GM12873 (cell line): ENCODE data around the gene ISG20L2.

Experiments used
- TF ChIP-seq, protein P1 (sequence below): IDR thresholded peaks from 2 replicates; pipeline ENCODE4 v1.5.1; 2012; ENCODE audit warnings: low read depth, mild to moderate bottlenecking, moderate library complexity, low read length, control low read depth; ENCODE audit not compliant: insufficient read depth; ENCODE audit errors: missing control alignments

Gene ISG20L2

DNA sequence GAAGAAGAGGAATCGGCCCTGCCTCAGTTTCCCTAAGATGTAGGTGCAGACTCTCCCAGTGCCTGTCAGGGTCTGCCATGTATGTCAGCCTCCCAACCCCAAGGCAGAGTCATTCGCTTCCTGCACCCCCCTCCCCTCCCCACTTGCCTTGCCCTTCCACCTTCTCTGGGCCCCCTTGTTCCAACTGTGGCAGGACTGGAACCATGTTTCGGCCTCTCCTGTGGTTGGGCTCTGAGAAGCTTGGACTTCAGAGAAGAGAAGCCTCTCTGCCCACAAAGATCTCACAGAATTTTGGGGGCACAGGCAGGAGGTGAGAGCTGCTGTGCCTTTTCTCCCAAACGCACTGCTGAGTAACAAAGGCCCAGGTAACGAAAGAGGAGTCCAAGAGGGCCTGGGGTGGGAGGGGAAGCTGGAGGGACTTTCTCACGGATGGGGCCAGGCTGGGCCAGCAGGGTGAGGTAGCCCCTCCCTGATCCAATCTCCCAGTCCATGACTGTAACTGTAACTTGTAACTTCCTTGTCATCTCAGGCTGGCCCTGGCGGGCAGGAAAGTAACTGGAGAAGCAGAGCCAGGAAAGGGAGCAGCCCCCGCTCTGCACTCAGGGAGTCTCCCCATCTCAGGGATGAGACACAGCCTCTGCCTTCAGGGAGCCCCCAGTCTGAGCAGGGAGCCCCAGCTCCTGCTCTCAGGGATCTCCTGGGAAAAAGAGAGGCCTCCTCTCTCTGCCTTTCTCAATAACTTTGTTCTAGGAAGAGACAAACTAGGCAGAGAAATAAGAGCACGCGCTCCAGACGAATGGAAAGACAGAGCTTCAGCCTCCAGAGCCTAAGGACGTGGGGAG is 34.5 kb downstream of the ISG20L2 start:
- TF ChIP-seq, protein P1, sequence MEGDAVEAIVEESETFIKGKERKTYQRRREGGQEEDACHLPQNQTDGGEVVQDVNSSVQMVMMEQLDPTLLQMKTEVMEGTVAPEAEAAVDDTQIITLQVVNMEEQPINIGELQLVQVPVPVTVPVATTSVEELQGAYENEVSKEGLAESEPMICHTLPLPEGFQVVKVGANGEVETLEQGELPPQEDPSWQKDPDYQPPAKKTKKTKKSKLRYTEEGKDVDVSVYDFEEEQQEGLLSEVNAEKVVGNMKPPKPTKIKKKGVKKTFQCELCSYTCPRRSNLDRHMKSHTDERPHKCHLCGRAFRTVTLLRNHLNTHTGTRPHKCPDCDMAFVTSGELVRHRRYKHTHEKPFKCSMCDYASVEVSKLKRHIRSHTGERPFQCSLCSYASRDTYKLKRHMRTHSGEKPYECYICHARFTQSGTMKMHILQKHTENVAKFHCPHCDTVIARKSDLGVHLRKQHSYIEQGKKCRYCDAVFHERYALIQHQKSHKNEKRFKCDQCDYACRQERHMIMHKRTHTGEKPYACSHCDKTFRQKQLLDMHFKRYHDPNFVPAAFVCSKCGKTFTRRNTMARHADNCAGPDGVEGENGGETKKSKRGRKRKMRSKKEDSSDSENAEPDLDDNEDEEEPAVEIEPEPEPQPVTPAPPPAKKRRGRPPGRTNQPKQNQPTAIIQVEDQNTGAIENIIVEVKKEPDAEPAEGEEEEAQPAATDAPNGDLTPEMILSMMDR: no peak

DNA sequence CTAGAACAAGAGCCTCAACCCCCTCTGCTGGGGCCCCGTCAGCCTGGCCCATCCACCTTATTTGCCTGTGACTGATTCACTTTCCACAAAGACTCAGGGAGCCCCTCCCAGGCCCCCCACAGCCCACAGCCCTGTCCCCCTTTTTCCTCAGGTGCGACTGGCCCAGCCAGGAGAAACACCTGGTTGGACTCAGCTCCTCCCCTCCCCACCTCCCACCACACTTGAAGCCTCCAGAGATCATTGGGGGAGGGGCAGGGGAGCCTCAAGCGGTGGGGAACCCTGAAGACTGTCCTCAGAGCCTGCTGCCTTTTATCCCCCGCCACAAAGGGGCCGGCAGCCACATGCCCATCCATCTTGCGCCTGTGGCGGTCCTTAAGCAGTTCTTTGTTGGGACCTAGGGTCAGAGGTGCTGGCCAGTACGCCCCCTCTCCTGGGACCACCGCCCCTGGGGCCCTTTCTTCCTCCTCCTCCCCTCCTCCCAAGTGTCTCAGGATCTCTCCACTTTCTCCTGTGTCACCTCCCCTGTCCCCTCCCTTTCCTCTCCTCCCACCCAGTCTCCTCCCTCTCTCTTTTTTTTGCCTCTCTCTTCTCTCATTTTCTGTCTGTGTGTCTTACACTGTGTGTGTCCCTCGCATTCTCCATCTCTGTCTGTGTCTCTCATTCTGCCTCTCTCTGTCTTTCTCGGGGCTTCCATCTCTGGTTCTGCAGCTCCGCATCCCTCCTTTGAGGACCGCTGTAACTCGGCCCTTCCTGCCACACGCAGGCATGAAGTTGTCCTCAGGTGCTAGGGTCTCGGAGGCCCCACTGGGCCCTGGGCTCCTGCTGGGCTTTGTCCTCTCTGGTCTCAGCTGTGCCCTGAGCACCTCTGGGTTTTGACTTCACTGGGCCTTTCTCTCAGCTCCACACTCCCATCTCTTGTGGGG is 35.4 kb downstream of the ISG20L2 start:
- TF ChIP-seq, protein P1: no peak

DNA sequence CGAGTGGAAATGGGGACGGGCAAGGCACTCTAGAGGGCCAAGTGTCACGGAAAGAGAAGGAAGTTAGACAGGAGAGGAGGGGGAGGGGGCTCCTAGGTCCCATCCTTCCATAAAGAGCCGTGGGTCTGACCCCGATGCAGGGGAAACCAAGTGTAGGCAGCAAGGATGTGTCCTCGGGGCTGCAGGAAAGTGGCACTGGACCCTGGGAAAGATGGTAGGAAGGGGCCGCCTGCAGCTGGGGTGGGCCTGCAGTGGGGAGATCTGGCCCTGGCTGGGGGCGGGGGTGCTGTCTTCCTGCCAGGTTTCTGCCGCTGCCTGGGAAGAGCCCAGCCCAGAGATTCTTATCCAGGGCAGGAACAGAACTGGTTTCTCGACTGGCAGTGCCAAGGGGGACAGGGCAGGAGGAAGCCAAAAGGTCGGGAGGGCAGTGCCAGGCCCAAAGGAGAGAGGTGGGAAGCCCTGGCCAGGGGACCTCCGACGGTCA is 36.1 kb downstream of the ISG20L2 start:
- TF ChIP-seq, protein P1: no peak

DNA sequence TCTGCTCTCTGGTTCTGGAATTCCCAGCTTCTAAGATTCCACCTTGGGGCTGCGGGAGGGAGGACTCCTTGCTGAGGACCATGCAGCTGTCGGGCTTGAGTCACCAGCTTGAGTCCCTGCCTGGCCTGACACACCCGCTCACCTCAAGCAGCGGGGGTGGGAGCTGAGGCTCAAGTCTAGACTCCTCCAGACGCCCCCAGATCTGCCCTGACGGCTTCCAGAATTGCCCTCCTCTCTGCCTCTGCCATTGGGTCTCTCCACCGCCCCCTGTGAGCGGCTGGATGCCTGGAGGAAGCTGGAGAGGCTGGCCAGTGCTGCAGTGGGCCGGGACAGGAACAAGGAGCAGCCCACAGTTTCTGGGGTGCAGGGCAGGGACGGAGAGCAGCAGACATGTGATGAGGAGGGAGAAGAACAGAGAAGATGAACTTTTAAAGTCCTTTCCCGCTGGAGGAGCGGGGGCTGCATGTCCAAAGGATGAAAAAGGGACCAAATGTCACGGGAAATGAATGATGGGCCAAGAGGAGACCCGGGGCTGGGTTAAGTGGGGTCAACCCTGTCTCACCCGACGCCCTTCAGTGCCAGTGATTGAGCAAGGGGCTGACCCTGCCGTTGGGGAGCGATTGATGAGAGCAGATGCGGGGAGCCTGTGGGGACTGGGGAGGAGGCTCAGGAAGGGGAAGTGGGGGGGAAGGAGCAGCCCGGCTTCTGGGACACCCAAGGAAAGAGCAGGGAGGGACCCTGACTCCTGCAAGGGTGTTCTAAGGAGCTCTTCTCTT is 36.7 kb downstream of the ISG20L2 start:
- TF ChIP-seq, protein P1: no peak

DNA sequence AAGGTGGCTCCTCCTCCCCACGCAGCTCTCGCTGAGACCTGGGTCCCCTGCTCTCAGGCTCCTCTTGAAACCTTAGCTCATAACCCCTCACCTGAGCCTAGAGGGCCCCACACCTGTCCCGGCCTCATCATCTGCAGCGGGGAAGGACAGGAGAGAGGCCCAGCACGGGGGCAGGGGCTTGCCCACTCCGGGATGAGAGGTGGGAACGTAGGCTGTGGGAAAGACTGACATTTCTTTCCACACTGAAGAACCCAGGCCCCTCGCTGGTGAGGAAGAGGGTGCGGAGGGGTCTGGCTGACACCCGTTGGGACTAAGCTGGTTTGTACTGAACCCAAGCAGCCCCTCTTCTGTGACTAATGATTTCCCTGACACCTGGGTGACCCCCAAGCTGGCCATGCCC is 37.4 kb downstream of the ISG20L2 start:
- TF ChIP-seq, protein P1: no peak

DNA sequence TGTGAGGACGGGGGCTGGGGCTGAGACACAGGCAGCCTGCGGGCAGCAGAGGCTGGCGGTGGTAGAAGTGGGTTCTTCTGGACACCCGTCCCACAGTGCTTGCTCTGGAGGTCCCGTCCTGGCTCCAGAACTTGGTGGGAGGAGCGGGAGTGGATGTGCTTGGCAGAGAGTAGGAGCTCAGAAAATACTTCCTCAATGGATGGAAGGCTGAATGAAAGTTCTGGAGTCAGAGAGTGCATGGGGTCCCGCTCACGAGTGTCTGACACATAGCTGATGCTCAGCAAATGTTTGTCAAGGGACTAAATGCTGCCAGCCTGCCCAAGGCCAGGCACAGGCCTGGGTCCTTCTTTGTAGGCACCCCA is 37.9 kb downstream of the ISG20L2 start:
- TF ChIP-seq, protein P1: no peak
